ENCODE measurements around the gene MAP3K6.
A peak's percentile ranks its signal among the peaks of the same experiment; 100 is the strongest.

Gene MAP3K6

DNA sequence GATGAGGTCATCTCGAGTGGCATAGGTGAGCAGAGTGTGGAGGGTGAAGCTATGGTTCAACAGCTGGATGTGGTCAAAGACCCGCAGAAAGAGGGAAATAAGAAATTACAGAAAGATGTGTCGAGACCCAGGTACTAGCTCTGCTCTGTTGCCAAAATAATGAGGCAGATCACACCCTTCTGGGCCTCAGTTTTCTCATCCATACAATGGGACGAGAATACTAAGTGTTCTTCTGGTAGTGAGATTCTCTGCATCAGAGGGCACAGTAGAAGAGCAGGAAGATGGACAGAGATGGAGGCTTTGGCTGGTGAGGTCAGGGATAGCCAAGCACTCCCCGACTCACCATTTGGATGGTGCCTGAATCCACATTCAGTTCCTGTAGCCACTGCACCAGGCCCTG, 11.1 kb downstream of the MAP3K6 start:
- DNase-seq (ENCODE audit: low spot score): no peak

- no peak for DNase-seq (ENCODE audit: low spot score)
Observed at GRCh38 chr1:27353629-27354028, 13.1 kb downstream of the MAP3K6 start.

- DNase-seq (ENCODE audit: low spot score): no peak
Observed at GRCh38 chr1:27353166-27353565, 13.6 kb downstream of the MAP3K6 start.

GRCh38 chr1:27351541-27352107, 15.1 kb downstream of the MAP3K6 start:
- no peak for DNase-seq (ENCODE audit: low spot score)

DNA sequence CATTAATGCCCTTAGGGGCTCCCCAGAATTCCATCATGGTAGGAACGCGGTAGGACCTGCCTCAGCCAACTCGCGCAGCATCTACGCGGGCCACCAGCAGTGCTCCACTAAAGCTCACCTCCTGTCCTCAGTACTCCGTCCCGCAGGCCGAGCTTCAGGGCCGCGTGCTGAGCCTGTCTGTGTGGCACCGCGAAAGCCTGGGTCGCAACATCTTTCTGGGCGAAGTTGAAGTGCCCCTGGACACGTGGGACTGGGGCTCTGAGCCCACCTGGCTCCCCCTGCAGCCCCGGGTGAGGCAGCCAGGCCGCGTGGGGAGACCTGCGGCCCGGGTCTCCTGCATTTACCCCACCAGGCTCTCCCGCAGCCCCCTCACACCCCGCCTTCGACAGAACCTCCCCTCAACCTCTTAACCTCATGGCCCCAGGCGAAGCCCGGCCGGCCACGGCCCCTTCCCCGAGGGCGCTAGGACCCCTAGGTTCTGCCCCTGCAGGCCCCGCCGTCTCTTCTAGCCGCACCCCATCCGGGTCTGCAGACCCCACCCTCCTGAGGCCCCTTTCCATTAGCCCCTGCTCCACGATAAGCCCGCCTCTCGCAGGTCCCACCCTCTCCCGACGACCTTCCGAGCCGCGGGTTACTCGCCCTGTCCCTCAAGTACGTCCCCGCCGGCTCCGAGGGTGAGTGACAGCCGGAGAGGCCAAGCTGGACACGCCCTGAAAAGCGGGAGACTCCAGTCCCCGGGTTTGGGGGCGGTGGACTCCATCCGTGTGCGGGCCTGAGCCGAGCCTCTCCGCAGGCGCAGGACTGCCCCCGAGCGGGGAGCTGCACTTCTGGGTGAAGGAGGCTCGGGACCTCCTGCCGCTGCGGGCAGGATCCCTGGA, 15.9 kb downstream of the MAP3K6 start:
- peak; percentile 96 for DNase-seq (ENCODE audit: low spot score)

DNA sequence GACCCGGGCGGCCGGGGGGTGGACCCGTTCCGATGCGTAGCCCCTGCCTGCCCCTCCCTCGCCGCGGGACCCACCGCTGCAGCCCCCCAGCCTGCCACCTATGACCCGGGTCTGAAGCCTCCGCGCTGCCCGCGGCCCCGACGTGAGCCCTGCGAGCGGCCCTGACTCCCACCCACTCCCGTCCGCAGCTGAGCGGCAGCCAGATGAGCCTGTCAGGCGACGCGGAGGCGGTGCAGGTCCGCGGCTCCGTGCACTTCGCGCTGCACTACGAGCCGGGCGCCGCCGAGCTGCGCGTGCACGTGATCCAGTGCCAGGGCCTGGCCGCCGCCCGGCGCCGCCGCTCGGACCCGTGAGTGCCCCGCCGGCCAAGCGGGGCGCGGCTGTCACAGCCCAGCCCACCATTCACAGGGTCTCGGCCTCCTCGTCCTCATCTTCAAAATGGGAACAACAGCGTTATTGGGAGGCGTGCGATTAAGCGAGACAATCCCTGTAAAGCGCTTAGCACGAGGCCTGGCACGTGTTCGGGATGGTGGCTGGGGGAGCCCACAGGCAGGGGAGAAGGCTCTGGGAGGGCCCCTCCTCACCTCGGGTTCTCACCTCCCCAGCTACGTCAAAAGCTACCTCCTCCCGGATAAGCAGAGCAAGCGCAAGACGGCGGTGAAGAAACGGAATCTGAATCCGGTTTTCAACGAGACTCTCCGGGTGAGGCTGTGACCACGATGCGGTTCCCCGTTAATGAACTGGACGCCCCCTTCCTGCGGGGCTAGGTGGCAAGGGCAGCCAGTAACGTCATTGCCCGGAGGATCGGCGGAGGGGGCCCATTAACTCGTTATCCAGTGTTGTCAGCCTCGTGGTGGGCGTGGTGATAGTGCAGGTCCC, 16.7 kb downstream of the MAP3K6 start:
- DNase-seq (ENCODE audit: low spot score): peak; percentile 88

DNA sequence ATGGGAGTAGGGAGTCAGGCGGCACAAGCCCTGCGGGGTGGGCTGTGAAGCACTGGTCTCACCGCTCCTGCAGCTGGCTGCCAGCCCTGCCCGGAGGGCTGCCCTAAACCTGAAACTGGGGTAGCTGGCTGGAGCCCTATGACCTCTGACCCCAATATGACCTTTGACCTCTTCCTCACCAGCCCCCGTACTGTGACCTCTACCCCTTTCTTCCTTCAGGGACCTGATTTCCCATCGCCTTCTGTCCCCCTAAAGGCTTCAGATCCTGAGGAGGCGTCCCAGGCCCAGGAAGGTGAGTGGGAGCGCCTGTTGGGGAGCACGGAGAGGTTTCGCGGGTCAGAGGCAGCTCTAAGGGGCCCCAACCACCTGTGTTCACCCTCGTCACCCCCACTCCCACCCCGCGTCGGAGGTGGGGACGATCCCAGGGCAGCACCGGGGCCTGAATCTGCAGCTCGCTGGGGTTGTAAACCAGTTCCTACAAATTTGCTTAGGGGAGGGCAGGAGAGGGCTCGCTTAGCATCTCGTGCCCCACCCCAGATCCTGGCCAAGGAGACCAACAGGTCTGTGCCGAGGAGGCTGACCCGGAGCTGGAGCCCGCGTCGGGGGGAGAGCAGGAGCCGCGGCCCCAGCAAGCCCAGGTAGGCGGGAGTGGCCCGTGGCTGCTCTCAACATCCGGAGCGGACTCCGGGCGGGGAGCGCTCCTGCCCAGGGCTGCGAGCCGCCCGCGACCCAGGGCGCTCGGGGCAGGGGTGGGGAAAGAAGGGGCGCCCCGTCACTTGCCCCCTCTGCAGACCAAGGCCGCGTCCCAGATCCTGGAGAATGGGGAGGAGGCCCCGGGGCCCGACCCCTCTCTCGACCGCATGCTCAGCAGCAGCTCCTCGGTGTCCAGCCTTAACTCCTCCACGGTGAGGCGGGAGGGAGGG, 17.6 kb downstream of the MAP3K6 start:
- DNase-seq (ENCODE audit: low spot score): peak; percentile 82

DNA sequence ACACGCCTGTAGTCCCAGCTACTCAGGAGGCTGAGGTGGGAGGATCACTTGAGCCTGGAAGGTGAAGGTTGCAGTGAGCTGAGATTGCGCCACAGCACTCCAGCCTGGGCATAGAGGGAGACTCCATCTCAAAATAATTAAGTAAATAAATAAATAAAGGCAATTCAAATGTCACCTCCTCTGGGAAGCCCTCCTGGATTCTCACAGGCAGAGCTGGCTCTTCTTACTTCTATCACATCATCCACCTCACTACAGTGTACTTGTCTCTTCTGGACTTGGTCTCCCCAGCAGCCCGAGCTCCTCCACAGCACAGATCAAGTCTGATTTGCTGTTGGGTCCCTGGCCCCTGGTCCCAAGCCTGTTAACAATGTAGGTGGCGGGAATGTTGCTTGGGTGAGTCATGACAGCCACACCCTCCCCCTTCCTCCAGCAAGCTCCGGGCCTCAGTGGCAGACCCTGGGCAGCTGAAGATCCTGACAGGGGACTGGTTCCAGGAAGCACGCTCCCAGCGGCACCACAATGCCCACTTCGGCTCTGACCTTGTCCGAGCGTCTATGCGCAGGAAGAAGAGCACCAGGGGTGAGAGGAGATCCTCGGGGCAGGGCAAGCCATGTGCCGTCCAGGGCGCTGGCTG, 19.7 kb downstream of the MAP3K6 start:
- no peak for DNase-seq (ENCODE audit: low spot score)

- no peak for DNase-seq (ENCODE audit: low spot score)
Observed at GRCh38 chr1:27346357-27346756, 20.4 kb downstream of the MAP3K6 start.

- DNase-seq (ENCODE audit: low spot score): no peak
Observed at GRCh38 chr1:27345272-27345671, 21.5 kb downstream of the MAP3K6 start.

DNA sequence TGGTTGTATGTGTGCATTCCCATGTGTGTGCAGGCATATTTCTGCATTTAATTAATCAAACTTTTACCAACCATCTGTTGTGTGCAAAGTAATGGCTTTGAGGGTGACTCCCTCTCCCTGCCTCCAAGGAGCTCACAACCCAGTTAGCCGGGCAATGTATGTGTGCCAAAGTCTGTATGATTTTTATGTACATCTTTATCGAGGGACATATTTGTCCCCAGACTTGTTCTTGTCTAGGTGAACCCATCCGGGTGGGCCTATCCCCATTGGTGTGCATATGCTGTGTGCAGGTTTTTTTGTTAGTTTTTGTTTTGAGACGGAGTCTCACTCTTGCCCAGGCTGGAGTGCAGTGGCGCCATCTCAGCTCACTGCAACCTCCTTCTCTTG, 23.1 kb downstream of the MAP3K6 start:
- DNase-seq (ENCODE audit: low spot score): no peak

DNA sequence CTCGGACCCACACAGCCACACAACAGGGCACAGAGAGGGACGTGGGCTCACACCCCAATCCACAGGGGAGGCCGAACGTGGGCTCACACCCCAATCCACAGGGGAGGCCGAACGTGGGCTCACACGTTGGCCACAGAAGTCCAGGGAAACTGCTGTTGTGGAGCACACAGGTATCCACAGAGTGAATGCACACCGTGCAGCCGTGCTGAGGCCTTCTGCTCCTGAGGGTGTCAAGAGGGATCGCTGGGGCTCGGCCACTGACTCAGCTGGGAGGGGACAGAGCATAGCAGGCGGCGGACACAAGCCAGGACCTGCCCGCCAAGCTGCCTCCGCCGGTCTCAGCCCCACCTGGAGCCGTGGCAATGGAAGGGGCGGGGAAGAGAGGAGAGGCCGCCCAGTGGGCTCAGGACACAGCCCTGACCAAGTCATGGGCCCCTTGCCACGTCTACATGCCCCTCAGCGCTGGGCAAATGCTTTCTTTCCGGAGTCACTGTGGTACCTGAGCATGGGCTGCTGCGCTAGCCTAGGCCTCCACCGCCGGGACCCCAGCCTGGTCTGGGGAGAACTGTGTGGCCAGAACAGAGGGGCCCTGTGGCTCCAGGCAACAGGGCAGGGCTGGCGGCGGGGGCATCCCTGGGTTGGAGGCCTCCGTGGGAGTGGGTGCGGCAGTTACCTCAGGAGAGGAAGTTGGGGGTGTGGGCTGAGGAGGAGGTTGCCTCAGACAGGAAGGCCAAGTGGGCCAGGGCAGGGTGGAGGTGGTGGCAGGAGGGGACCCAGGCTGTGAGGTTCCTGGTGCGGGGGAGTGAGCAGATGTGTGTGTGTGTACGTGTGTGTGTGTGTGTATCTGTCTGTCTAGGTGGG, 23.8 kb downstream of the MAP3K6 start:
- no peak for DNase-seq (ENCODE audit: low spot score)

DNA sequence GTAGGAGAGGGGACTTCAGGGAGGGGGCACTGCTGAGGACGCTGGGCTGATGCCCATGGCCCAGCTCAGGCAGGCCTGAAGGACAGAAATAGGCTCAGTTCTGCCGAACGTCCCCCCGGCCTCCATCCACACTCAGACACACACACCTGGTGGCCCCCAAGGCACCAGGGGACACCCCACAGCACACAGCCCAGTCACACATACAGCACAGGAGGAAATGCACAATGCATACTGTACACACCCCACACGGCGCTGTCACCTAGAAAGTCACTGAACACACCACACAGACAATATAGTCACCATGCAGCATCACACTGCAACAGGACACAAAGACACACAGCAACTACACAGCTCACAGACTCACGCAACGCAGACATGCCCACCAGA, 24.4 kb downstream of the MAP3K6 start:
- DNase-seq (ENCODE audit: low spot score): no peak

DNA sequence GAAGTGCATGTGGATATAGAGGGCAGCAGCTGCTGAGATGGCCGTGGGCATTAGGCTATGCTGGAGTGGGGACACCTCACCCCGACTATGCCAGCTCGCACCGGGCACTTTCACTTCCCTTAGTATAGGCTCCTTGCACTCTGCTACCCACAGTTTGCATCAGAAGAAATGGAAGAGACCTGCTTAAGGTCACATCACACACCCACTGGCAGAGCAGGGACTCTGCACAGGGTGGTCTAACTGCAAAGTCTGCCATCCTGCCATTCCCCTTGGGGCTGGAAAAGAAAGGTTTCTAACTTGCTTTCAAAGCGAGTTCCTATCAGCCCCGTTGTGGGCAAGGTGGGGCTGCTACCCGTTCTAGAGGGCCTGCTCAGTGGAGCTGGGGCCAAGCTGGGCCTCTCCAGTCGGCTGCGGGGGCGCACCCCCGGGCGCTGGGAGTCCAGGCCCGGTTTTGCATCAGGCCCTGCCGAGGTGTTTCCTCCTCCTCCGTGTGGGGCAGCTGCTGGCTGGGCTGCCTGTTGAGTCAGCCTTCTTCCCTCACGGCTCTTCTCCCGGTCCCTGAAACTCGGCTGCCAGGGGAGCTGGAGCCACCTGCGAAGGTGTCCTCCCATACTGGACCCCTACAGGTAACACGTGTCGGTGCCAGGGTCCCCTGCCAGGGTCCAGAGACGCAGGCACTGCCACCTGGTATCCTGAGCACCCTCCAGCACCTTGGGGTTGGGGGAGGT, 25.1 kb downstream of the MAP3K6 start, which contains the start of gene SYTL1:
Gene SYTL1 (plus strand): TSS at position 498 of the 728 bp plus-strand sequence. CDS start 3,313 bp downstream, outside the sequence.
- DNase-seq (ENCODE audit: low spot score): peak; percentile 78

DNA sequence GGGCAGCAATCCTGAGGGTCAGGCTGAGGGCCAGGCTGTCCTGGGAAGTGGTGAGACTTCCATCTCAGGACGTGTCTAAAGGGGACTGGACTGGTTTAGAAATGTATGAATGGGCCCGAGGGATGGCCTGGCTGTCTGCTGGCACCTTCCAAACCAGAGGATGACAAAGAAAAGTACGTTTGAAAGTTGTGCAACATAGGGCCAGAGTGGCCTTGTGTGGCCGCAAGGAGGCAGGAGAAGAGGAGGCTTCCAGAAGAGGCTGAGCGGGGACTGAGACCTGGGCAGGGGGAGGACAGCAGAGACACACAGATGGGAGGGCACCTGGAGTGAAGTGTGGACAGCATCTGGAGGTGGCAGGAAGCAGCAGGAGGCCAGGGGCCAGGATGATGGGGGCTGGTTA, 27.5 kb downstream of the MAP3K6 start:
- no peak for DNase-seq (ENCODE audit: low spot score)

DNA sequence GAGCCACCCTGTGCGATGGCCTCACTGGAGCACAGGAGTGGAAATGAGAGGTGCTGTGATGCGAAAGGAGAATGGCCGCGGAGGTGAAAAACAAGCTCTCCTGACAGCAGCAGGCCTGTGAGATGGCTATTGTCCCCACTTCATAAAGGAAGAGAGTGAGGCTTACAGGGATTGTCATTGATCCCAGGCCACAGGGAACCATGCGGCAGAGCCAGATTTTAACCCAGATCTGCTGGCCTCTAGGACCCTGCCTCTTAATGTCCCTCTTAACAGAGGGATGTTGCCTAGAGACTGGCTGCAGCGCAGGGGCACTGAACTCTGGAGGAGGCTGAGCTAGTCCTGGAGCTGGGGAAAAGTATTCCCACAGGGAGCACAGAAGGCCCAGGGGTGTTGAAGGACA, 28.0 kb downstream of the MAP3K6 start:
- no peak for DNase-seq (ENCODE audit: low spot score)

GRCh38 chr1:27336756-27337155, 30.0 kb downstream of the MAP3K6 start:
- no peak for DNase-seq (ENCODE audit: low spot score)

DNA sequence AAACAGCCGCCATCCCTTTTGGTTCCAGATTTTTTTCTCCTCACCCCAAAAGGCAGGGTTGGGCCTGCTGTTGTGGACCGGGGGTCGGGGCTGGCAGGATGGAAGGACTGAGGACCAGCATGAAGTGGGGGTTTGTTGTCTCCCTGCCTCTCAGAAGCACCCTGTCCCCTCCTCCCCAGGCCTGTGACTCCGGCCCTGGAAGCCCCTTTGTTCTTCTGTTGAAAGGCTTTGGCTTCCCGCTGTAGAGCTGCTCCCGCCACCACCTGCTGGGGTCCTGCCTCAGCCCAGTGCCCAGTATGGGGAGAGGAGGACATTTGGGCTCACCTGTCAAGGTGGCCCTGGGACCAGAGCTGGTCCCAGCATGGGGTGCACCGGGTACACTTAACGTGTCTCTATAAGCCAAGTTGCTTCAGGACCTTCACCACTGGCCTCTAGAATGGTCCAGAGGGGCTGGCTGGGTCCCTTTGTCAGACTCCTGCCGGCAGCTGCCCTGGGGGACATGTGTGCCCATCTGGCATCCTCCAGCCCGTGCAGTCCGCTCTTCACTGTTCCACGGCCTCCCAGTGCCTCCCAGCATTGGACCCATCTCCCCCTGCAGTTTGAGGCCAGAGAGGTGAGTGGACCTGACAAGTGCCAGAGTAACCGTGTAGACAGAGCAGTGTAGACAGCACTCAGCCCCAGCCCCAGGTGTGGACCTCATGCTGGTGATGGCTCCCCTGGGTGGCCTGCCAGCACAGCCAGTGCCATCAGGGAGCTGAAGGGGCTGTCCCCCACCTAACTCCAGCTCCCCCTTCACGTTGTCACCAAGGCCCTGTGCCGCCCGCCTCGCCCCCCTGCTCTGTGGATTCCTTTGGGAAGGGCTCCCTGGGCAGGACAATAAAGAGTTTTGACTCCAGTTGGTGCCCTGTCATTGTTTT, 31.0 kb downstream of the MAP3K6 start:
- DNase-seq (ENCODE audit: low spot score): no peak

All from ecto neural progenitor cell (in vitro differentiated cells).